Keratinocyte (primary cell): ENCODE results near the gene ZNF202. TPM values are rescaled to one million over a fixed set of nuclear protein-coding genes. Genes with fewer than 3 reads are reported as not detected.

Experiments used
- DNase-seq: peaks from one replicate; pipeline ENCODE4 v3.0.0-alpha.2; 2011; ENCODE audit warnings: low read depth, missing footprints, low spot score
- FAIRE-seq: peaks from 2 replicates; lab custom pipeline; 2011; peaks lifted over from hg19 to GRCh38; lab: Jason Lieb, UNC
- H2AFZ ChIP-seq: 2 replicates; pipeline ENCODE4 v1.6.0; 2012; ENCODE audit warnings: low read length, control low read depth, inconsistent platforms; ENCODE audit not compliant: control insufficient read depth
- H3K27ac ChIP-seq: 2 replicates; pipeline ENCODE4 v1.5.1; 2011; ENCODE audit warnings: low read length; ENCODE audit not compliant: control insufficient read depth, insufficient read depth
- H3K27me3 ChIP-seq: 3 replicates; pipeline ENCODE4 v1.6.0; 2011; ENCODE audit warnings: low read length; ENCODE audit not compliant: control insufficient read depth, insufficient read depth; ENCODE audit errors: extremely low read depth
- H3K36me3 ChIP-seq, 2 experiments: 2 replicates in 1 of 2; 3 replicates in 1 of 2; pipeline ENCODE4 v1.5.1; 2011; ENCODE audit warnings: low read length in 2 of 2, mild to moderate bottlenecking in 1 of 2; ENCODE audit not compliant: control insufficient read depth in 2 of 2, insufficient read depth in 2 of 2; ENCODE audit errors: extremely low read depth in 1 of 2
- H3K4me1 ChIP-seq: 3 replicates; pipeline ENCODE4 v1.5.1; 2011; ENCODE audit warnings: low read length; ENCODE audit not compliant: control insufficient read depth, insufficient read depth; ENCODE audit errors: extremely low read depth
- H3K4me2 ChIP-seq: 3 replicates; pipeline ENCODE4 v1.6.0; 2011; ENCODE audit warnings: low read depth, low read length; ENCODE audit not compliant: control insufficient read depth, insufficient read depth; ENCODE audit errors: extremely low read depth
- H3K4me3 ChIP-seq, 3 experiments: fragments of 200-600 bp in 1 of 3; sonication (generic) in 1 of 3; 2 replicates in 2 of 3; 3 replicates in 1 of 3; pipeline ENCODE4 v1.5.1; 2011 to 2016; ENCODE audit warnings: low read length in 3 of 3, mild to moderate bottlenecking in 3 of 3, control low read depth in 2 of 3, inconsistent platforms in 1 of 3, low read depth in 1 of 3, mixed read lengths in 1 of 3, mixed run types in 1 of 3, moderate library complexity in 1 of 3; ENCODE audit not compliant: control insufficient read depth in 2 of 3, insufficient read depth in 2 of 3; ENCODE audit errors: extremely low read depth in 1 of 3
- H3K79me2 ChIP-seq: 2 replicates; pipeline ENCODE4 v1.6.0; 2012; ENCODE audit warnings: low read length; ENCODE audit not compliant: control insufficient read depth, insufficient read depth
- H3K9ac ChIP-seq: 3 replicates; pipeline ENCODE4 v1.6.0; 2011; ENCODE audit warnings: low read length; ENCODE audit not compliant: control insufficient read depth, insufficient read depth; ENCODE audit errors: extremely low read depth
- H3K9me1 ChIP-seq: 3 replicates; pipeline ENCODE4 v1.6.0; 2011; ENCODE audit warnings: low read length; ENCODE audit not compliant: control insufficient read depth, insufficient read depth; ENCODE audit errors: extremely low read depth
- H3K9me3 ChIP-seq: 2 replicates; pipeline ENCODE4 v1.5.1; 2012; ENCODE audit warnings: low read depth, low read length; ENCODE audit not compliant: control insufficient read depth
- H4K20me1 ChIP-seq: 3 replicates; pipeline ENCODE4 v1.6.0; 2011; ENCODE audit warnings: low read length; ENCODE audit not compliant: control insufficient read depth, insufficient read depth; ENCODE audit errors: extremely low read depth
- EZH2 ChIP-seq: IDR thresholded peaks from one replicate; pipeline ENCODE4 v1.6.1; 2012; ENCODE audit warnings: inconsistent platforms, mild to moderate bottlenecking, low read length, moderate library complexity
- dilution Hi-C: fragments of 300-500 bp; cut with MboI; formaldehyde crosslinking; loops from one replicate; pipeline ENCODE4 v1.7.0; 2020; ENCODE audit warnings: low sequenced_read_pairs; ENCODE audit not compliant: extremely low pct_ligation_motif_present
- polyA plus RNA-seq, 5 experiments: library from polyadenylated mRNA; depleted of rRNA in 3 of 5; stranded (reverse) in 3 of 5; stranded (forward) in 1 of 5; unstranded in 1 of 5; fragments of >200 nt; gene quantifications; 1 replicate in 1 of 5; 2 replicates in 3 of 5; 3 replicates in 1 of 5; pipeline versions ENCODE4 v1.2.1 to v1.2.3, GENCODE V29; 2011 to 2012; ENCODE audit warnings: missing spikeins in 2 of 5, low read depth in 1 of 5, low replicate concordance in 1 of 5
- TF ChIP-seq, protein P1 (sequence below), 3 experiments: IDR thresholded peaks in 1 of 3; conservative IDR thresholded peaks in 1 of 3; optimal IDR thresholded peaks in 1 of 3; 2 replicates in 2 of 3; 3 replicates in 1 of 3; pipeline versions ENCODE3 to v1.5.1; 2011; ENCODE audit warnings: low read length in 3 of 3, mild to moderate bottlenecking in 3 of 3, moderate library complexity in 2 of 3, control low read depth in 1 of 3, inconsistent platforms in 1 of 3; ENCODE audit not compliant: insufficient read depth in 2 of 3; ENCODE audit errors: extremely low read depth in 1 of 3

ZNF202 gene
- polyA plus RNA-seq, 1 donor (not counting 4 experiments of a cell fraction or from before 2014, with no cell fraction given): 11.4 TPM

DNA sequence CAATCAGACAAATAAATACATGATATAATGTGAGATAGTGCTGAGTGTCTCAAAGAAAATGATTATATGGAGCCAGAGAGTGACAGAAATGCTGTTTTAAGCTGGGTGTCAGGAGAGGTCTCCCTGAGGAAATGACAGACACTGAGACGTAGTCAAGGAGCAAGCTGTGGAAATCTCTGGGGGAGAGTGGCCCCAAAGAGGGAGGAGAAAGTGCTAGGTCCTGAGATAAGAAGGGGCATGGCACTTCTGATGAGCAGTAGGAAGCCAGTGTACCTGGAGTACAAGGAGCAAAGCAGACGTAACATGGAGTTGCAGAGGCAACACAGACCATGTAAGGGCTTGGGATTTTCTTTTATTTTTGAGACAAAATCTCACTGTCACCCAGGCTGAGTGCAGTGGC lies 38.8 kb downstream of the ZNF202 start:
- Histone ChIP-seq H4K20me1 (no peaks in the 10 kb centered on the region), H3K27me3 (no peaks in the 10 kb centered on the region), H3K9me1 (no peaks in the 10 kb centered on the region), H3K4me1 (no peaks in the 10 kb centered on the region), H3K9me3 (no peaks in the 10 kb centered on the region), H3K79me2 (no peaks in the 10 kb centered on the region), H3K9ac (no peak overlapping the region), H3K27ac (no peak overlapping the region), H3K4me2 (no peak overlapping the region), H3K4me3 (no peak overlapping the region), H3K36me3 (no peaks in the 10 kb centered on the region), H2AFZ (no peak overlapping the region)
- no peak for DNase-seq
- dilution Hi-C loops: no loop called here
- TF ChIP-seq EZH2: no peak
- TF ChIP-seq, protein P1, sequence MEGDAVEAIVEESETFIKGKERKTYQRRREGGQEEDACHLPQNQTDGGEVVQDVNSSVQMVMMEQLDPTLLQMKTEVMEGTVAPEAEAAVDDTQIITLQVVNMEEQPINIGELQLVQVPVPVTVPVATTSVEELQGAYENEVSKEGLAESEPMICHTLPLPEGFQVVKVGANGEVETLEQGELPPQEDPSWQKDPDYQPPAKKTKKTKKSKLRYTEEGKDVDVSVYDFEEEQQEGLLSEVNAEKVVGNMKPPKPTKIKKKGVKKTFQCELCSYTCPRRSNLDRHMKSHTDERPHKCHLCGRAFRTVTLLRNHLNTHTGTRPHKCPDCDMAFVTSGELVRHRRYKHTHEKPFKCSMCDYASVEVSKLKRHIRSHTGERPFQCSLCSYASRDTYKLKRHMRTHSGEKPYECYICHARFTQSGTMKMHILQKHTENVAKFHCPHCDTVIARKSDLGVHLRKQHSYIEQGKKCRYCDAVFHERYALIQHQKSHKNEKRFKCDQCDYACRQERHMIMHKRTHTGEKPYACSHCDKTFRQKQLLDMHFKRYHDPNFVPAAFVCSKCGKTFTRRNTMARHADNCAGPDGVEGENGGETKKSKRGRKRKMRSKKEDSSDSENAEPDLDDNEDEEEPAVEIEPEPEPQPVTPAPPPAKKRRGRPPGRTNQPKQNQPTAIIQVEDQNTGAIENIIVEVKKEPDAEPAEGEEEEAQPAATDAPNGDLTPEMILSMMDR (optimal IDR thresholded peaks at IDR 0.05 in 1 of 3, IDR thresholded peaks at IDR 0.05 in 1 of 3, conservative IDR thresholded peaks at IDR 0.05 in 1 of 3; ENCODE audit: extremely low read depth in 1 of 3, insufficient read depth in 2 of 3, low read length in 3 of 3): no peak
- FAIRE-seq: no peak

DNA sequence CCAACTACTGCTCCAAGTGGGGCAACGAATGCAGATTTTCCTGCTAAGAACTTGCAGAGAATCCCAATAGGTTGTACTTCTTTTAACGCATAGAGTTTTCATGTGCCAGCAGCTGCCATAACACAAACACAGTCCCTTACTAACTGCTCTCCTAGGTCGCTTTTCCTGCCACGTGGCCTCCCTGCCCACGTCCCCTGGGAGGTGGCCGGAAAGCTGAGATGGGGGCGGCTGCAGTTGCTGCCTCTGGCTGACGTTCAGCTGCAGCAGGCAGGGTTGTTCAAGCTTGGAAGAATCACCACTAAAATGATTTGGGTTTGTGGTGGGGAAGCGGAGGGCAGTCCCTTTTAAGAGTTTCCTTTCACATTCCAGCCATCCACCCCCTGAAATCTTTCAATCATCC lies 39.3 kb downstream of the ZNF202 start:
- Histone ChIP-seq H3K27ac (no peak overlapping the region), H4K20me1 (no peaks in the 10 kb centered on the region), H3K9me1 (no peaks in the 10 kb centered on the region), H3K4me3 (no peak overlapping the region), H3K9ac (no peak overlapping the region), H2AFZ (no peak overlapping the region), H3K27me3 (no peaks in the 10 kb centered on the region), H3K4me2 (no peak overlapping the region), H3K4me1 (no peaks in the 10 kb centered on the region), H3K36me3 (no peaks in the 10 kb centered on the region), H3K9me3 (no peaks in the 10 kb centered on the region), H3K79me2 (no peaks in the 10 kb centered on the region)
- DNase-seq (no peak), FAIRE-seq (no peak)
- dilution Hi-C loops: no loop called here
- TF ChIP-seq, protein P1 (optimal IDR thresholded peaks at IDR 0.05 in 1 of 3, IDR thresholded peaks at IDR 0.05 in 1 of 3, conservative IDR thresholded peaks at IDR 0.05 in 1 of 3; ENCODE audit: extremely low read depth in 1 of 3, insufficient read depth in 2 of 3, low read length in 3 of 3): no peak
- no peak for TF ChIP-seq EZH2
